Measurements from ENCODE around the gene MYO3B.

DNA sequence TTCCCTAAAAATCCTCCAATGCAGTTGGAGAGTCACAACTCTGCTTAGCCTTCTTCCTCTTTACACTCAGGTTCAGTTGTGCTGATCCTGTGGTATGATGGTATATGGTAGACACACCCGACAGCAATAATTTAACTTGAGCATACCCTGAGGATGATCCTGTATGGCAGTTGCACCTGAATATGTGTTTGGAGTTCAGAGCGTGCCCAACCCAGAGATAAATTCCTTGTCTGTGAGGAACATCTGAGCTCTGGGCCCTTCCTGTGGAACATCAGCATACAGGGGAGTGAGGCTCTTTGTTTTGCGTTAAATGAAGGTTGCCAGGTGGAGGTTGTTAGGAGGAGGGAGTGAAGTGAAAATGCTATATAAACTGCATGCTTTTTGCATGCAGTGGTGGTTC, 187.7 kb downstream of the MYO3B start:
- no peak for TF ChIP-seq EZH2 (IDR thresholded peaks at IDR 0.05; ENCODE audit: insufficient read depth, poor library complexity, severe bottlenecking)
- no peak for TF ChIP-seq EZH2phosphoT487 (IDR thresholded peaks at IDR 0.05; ENCODE audit: insufficient read depth, low read depth)

All from GM23248 (cell line).